Stomach smooth muscle (tissue), 2 donors: ENCODE results near the gene SLCO2A1.

Experiments
- H3K27ac ChIP-seq: one replicate; pipeline ENCODE4 v1.7.0; 2013; ENCODE audit warnings: mild to moderate bottlenecking, low read length, inconsistent platforms
- H3K27me3 ChIP-seq, 2 donors: one replicate each; pipeline ENCODE4 v1.7.0; 2013; ENCODE audit warnings: low read length in 2 of 2; ENCODE audit not compliant: insufficient read depth in 2 of 2, control insufficient read depth in 1 of 2
- H3K36me3 ChIP-seq, 2 donors: one replicate each; pipeline ENCODE4 v1.7.0; 2013; ENCODE audit warnings: low read length in 2 of 2; ENCODE audit not compliant: control insufficient read depth in 2 of 2, insufficient read depth in 2 of 2
- H3K4me1 ChIP-seq: one replicate; pipeline ENCODE4 v1.7.0; 2013; ENCODE audit warnings: low read length; ENCODE audit not compliant: control insufficient read depth, insufficient read depth
- H3K4me3 ChIP-seq, 2 donors: one replicate each; pipeline ENCODE4 v1.7.0; 2013; ENCODE audit warnings: low read length in 2 of 2
- H3K9ac ChIP-seq, 2 donors: one replicate each; pipeline ENCODE4 v1.7.0; 2013; ENCODE audit warnings: low read length in 2 of 2, mild to moderate bottlenecking in 1 of 2
- H3K9me3 ChIP-seq, 2 donors: one replicate each; pipeline ENCODE4 v1.7.0; 2013; ENCODE audit warnings: low read length in 2 of 2; ENCODE audit not compliant: control insufficient read depth in 2 of 2
- donor health status: healthy.
- donor health status: Pancreatic carcinoma.

Gene SLCO2A1

GRCh38 chr3:133949438-133949837 is 80.3 kb downstream of the SLCO2A1 start:
- peaks cover 2% of the 10 kb centered on the region for H3K4me1 ChIP-seq
- H3K9me3 ChIP-seq: no peaks in the 10 kb centered on the region
- no peaks in the 10 kb centered on the region for H3K36me3 ChIP-seq
- no peaks in the 10 kb centered on the region for H3K27me3 ChIP-seq
- H3K9ac ChIP-seq: no peak overlapping the region
- no peak overlapping the region for H3K4me3 ChIP-seq
- H3K27ac ChIP-seq: no peak overlapping the region

DNA sequence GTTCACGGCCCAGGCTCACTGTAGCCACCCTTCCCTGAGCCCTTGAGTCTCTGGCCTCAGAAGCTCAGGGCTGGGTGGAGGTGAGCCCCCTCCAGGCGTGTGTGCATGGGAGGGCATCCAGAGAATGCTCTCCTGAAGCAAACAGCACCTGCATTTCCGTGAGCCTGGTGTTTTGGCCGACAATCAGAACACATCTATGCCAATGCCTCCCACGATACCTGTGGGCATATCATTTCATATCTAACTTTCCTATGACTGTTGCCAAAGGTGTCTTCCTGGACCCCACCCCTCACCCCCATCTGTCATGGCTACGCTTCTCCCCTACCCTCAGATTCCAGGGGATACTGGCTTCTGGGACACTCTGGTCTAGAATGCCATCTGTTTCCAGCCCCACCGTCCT is 80.7 kb downstream of the SLCO2A1 start:
- Histone ChIP-seq H3K4me1 (peaks cover 5% of the 10 kb centered on the region), H3K9ac (no peak overlapping the region), H3K9me3 (no peaks in the 10 kb centered on the region), H3K27ac (no peak overlapping the region), H3K4me3 (no peak overlapping the region), H3K27me3 (no peaks in the 10 kb centered on the region), H3K36me3 (no peaks in the 10 kb centered on the region)

DNA sequence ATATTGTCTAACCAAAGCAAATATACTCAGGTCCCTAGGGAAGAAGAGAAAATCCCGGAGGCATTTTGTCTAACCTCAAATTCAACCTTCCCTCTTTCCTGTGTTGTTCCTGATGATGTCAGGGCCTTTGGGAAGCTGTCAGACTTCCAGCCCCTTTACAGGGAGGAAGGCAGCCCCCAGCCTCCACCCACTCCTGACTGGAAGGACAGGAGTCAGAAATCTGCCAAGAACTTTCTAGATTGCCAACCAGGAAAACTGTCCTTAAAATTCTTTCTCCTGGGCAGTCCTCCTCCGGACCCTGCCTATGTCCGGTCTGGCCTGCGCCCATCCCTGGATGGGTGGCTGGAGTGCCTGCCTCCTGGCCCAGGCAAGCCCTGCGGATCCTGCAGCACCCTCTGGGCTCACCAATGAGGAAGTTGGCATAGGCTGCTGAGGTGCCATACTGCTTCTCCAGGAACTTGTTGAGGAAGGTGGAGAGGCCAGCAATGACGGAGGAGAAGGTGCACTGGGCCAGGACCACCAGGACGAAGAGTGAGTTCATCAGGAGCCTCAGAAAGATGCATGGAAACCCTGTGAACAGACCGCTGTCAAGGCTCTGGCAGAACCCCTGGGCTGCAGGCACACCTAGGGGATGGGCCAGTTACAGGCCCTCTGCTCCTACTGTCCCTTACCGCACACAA is 81.5 kb downstream of the SLCO2A1 start:
- Histone ChIP-seq H3K36me3 (no peaks in the 10 kb centered on the region), H3K27ac (no peak overlapping the region), H3K4me1 (peaks cover 9% of the 10 kb centered on the region), H3K4me3 (no peak overlapping the region), H3K9me3 (no peaks in the 10 kb centered on the region), H3K27me3 (no peaks in the 10 kb centered on the region), H3K9ac (no peak overlapping the region)

- no peaks in the 10 kb centered on the region for H3K27me3 ChIP-seq
- H3K4me3 ChIP-seq: no peak overlapping the region
- no peaks in the 10 kb centered on the region for H3K36me3 ChIP-seq
- no peaks in the 10 kb centered on the region for H3K9me3 ChIP-seq
- no peak overlapping the region for H3K27ac ChIP-seq
- H3K9ac ChIP-seq: no peak overlapping the region
- peaks cover 9% of the 10 kb centered on the region for H3K4me1 ChIP-seq
Measured at GRCh38 chr3:133945381-133946095, 84.2 kb downstream of the SLCO2A1 start.

GRCh38 chr3:133944641-133945380 is 84.9 kb downstream of the SLCO2A1 start:
- Histone ChIP-seq H3K4me3 (no peak overlapping the region), H3K36me3 (no peaks in the 10 kb centered on the region), H3K9me3 (no peaks in the 10 kb centered on the region), H3K9ac (no peak overlapping the region), H3K4me1 (peaks cover 9% of the 10 kb centered on the region), H3K27me3 (no peaks in the 10 kb centered on the region), H3K27ac (no peak overlapping the region)

GRCh38 chr3:133944181-133944580 is 85.5 kb downstream of the SLCO2A1 start:
- Histone ChIP-seq H3K9ac (no peak overlapping the region), H3K27ac (no peak overlapping the region)

DNA sequence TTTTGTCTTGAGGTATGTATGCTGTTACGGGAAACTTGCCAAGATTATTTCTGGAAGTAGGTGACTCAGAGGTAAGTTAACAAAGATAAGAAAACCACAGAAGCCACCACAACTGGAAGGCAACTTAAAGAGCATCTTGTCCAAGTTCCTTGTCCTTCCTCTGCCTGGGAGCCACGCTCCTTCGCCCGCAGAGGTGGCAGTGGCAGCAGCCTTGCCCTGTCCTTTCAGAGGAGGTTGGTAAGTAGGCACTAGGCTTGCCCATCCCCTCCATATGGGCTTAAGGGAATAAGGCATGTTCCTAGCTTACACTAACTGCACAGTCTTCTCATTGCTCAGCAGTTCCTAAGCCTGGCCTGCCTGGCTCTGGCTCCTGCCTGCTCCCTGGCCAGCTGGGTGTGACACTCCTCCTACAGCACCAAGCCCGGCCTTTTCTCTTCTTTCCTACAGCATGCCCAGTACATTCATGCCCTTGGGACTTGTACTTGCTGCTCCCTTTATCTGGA is 86.0 kb downstream of the SLCO2A1 start:
- H3K27me3 ChIP-seq: no peaks in the 10 kb centered on the region
- no peak overlapping the region for H3K27ac ChIP-seq
- peaks cover 9% of the 10 kb centered on the region for H3K4me1 ChIP-seq
- H3K36me3 ChIP-seq: no peaks in the 10 kb centered on the region
- H3K9ac ChIP-seq: no peak overlapping the region
- H3K9me3 ChIP-seq: no peaks in the 10 kb centered on the region
- H3K4me3 ChIP-seq: no peak overlapping the region

More at GRCh38 chr3:133944181-133944580, 85.5 kb downstream of the SLCO2A1 start:
- Histone ChIP-seq H3K9me3 (no peaks in the 10 kb centered on the region), H3K27me3 (no peaks in the 10 kb centered on the region), H3K4me3 (no peak overlapping the region), H3K4me1 (peaks cover 9% of the 10 kb centered on the region), H3K36me3 (no peaks in the 10 kb centered on the region)

DNA sequence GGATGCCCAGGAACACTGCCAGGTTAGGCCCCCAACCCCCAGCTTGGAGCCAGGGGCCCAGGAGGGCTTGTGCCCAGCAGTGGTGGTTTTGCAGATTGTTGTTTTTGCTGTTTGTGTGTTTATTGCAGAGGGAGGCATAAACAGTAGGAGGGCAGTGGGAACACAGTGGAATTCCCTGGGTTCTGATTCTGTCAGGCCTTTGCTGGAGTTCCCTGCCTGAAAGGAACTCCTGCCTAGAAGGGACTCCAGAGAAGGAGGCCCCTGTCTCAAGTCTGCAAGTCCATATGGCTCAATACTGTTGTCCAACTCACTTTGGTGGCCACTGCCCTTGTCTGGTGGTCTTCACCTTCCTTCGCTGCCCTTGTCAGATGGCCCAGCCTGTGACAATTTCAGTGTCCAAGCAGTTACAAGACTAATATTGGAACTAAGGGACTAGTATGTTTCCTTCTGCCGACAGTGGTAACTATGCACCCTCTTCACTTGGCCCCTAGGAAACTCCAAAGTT is 86.6 kb downstream of the SLCO2A1 start:
- no peak overlapping the region for H3K27ac ChIP-seq
- H3K9ac ChIP-seq: no peak overlapping the region
- H3K9me3 ChIP-seq: no peaks in the 10 kb centered on the region
- H3K36me3 ChIP-seq: no peaks in the 10 kb centered on the region
- no peaks in the 10 kb centered on the region for H3K27me3 ChIP-seq
- H3K4me1 ChIP-seq: peaks cover 9% of the 10 kb centered on the region
- H3K4me3 ChIP-seq: no peak overlapping the region

DNA sequence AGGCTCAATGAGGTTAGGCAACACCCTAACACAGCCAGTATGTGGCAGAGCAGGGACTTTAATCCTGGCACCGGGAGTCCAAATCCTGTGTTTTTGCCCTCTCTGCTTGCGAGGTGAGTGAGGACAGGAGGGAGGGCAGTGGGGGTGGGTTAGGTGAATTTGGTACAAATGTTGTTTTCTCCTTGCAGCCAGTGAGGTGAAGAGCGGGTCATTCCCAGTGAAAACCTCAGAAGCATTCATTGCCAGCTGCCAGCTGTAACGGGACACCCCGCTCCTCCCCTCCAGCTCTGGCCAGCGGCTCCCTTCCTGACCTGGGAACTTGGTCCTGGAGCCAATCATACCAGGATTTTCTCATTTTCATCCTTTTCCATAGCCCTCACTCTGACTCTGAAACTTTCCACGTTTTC is 88.3 kb downstream of the SLCO2A1 start:
- no peaks in the 10 kb centered on the region for H3K9me3 ChIP-seq
- H3K4me1 ChIP-seq: peaks cover 9% of the 10 kb centered on the region
- no peak overlapping the region for H3K4me3 ChIP-seq
- no peak overlapping the region for H3K27ac ChIP-seq
- H3K36me3 ChIP-seq: no peaks in the 10 kb centered on the region
- H3K9ac ChIP-seq: no peak overlapping the region
- H3K27me3 ChIP-seq: no peaks in the 10 kb centered on the region

DNA sequence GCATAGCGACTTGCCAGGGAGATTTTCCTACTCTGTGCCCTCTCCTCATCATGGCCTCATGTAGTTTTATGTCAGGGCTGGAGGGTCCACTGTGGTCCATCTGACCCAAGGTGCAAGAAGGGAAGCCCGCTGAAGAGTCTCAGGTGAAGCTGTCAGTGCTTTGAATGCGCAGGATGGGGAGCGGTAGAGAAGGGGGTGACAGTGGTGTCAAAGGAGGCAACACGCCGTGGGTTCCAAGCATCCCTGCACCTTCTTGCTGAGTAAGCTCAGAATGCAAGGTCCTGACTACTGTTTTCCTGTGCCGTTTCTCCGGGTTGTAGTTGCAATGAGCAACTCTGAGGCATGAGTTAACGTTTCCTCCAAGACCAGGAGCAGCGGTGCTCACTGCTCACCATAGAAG is 89.2 kb downstream of the SLCO2A1 start:
- H3K9ac ChIP-seq: no peak overlapping the region
- H3K27me3 ChIP-seq: peaks cover 0 to 4% of the 10 kb centered on the region in 2 donors
- H3K4me3 ChIP-seq: no peak overlapping the region
- no peak overlapping the region for H3K27ac ChIP-seq
- H3K9me3 ChIP-seq: no peaks in the 10 kb centered on the region
- peaks cover 9% of the 10 kb centered on the region for H3K4me1 ChIP-seq
- H3K36me3 ChIP-seq: no peaks in the 10 kb centered on the region
